Progenitor cell of endocrine pancreas (in vitro differentiated cells): Measurements from ENCODE around the gene TAPT1. TPM values are rescaled to one million over a fixed set of nuclear protein-coding genes. Genes with fewer than 3 reads are reported as not detected.

Experiments
- DNase-seq: peaks from one replicate; pipeline ENCODE4 v3.0.0; 2021; ENCODE audit warnings: low spot score; ENCODE audit not compliant: unreplicated experiment
- H3K27ac Mint-ChIP-seq: 2 replicates; pipeline ENCODE4 v1.8.0; 2021; ENCODE audit warnings: mild to moderate bottlenecking, moderate library complexity, mixed read lengths
- H3K27me3 Mint-ChIP-seq: 2 replicates; pipeline ENCODE4 v1.8.0; 2021; ENCODE audit warnings: mixed read lengths
- H3K36me3 Mint-ChIP-seq: 2 replicates; pipeline ENCODE4 v1.8.0; 2022; ENCODE audit warnings: mixed read lengths; ENCODE audit not compliant: insufficient read depth
- H3K4me1 Mint-ChIP-seq: 2 replicates; pipeline ENCODE4 v1.8.0; 2021; ENCODE audit warnings: low read depth, mixed read lengths
- H3K4me3 Mint-ChIP-seq: 2 replicates; pipeline ENCODE4 v1.8.0; 2021; ENCODE audit warnings: low read depth, mild to moderate bottlenecking, moderate library complexity, mixed read lengths
- H3K9me3 Mint-ChIP-seq: 2 replicates; pipeline ENCODE4 v1.8.0; 2021; ENCODE audit warnings: low read depth, mixed read lengths
- CTCF ChIP-seq: fragments of 200-600 bp; sonication (generic); IDR thresholded peaks from one replicate; pipeline ENCODE4 v1.5.0; 2021; ENCODE audit warnings: antibody characterized with exemption, mild to moderate bottlenecking; ENCODE audit not compliant: unreplicated experiment
- total RNA-seq: library from RNA; stranded (reverse); gene quantifications from 2 replicates; pipeline ENCODE4 v1.2.1, GENCODE V29; 2021

Gene TAPT1
- total RNA-seq, 1 donor from 2014 or later, result 29.1 TPM

GRCh38 chr4:16160457-16160856 lies 65.8 kb downstream of the TAPT1 start:
- Mint-ChIP-seq H3K4me3 (no peak overlapping the region), H3K4me1 (peaks cover 16% of the 10 kb centered on the region), H3K9me3 (no peaks in the 10 kb centered on the region), H3K36me3 (peaks cover 11% of the 10 kb centered on the region), H3K27ac (no peak overlapping the region), H3K27me3 (peaks cover 5% of the 10 kb centered on the region)
- DNase-seq, result no peak
- TF ChIP-seq CTCF, result no peak

- H3K27me3 Mint-ChIP-seq, result peaks cover 5% of the 10 kb centered on the region
- no peak for TF ChIP-seq CTCF
- no peaks in the 10 kb centered on the region for H3K9me3 Mint-ChIP-seq
- no peak overlapping the region for H3K27ac Mint-ChIP-seq
- H3K4me3 Mint-ChIP-seq, result no peak overlapping the region
- peaks cover 6% of the 10 kb centered on the region for H3K36me3 Mint-ChIP-seq
- DNase-seq, result no peak
- H3K4me1 Mint-ChIP-seq, result peaks cover 16% of the 10 kb centered on the region
Measured at GRCh38 chr4:16159286-16159685, 67.0 kb downstream of the TAPT1 start.

DNA sequence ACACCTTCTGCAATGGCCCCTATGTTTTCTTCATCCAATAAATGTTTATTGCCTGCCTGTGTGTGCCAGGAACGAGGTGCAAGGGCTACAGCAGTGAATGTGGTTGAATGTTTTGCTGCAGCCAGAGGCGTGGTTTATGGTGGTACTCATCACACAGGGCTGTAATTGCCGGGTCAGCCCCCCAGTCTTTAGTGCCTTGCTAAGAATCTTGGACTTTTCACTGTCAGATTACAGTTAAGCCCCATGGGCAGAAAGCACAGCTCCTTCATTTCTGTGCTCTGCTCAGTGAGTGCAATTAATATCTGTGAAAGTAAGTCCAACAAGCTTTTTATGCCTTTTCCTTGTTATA lies 67.8 kb downstream of the TAPT1 start:
- Mint-ChIP-seq H3K36me3 (peaks cover 6% of the 10 kb centered on the region), H3K27ac (no peak overlapping the region)
- no peak for DNase-seq

GRCh38 chr4:16157609-16158503 lies 68.4 kb downstream of the TAPT1 start:
- H3K27me3 Mint-ChIP-seq, result peaks cover 5% of the 10 kb centered on the region

More for the DNA sequence above, 67.8 kb downstream of the TAPT1 start:
- peaks cover 5% of the 10 kb centered on the region for H3K27me3 Mint-ChIP-seq
- H3K4me1 Mint-ChIP-seq, result peaks cover 16% of the 10 kb centered on the region
- no peak overlapping the region for H3K4me3 Mint-ChIP-seq
- no peak for TF ChIP-seq CTCF
- H3K9me3 Mint-ChIP-seq, result no peaks in the 10 kb centered on the region

More at GRCh38 chr4:16157609-16158503, 68.4 kb downstream of the TAPT1 start:
- no peak for DNase-seq
- Mint-ChIP-seq H3K4me1 (peaks cover 16% of the 10 kb centered on the region), H3K36me3 (peaks cover 5% of the 10 kb centered on the region), H3K4me3 (no peak overlapping the region), H3K27ac (no peak overlapping the region), H3K9me3 (no peaks in the 10 kb centered on the region)
- no peak for TF ChIP-seq CTCF
